Loucy (cell line): Measurements from ENCODE around the gene ELMO2.

Experiments
- CTCF ChIP-seq: fragments of 200-600 bp; sonication (generic); conservative IDR thresholded peaks from 2 replicates; pipeline ENCODE4 v1.5.1; 2014; ENCODE audit warnings: mild to moderate bottlenecking, antibody characterized with exemption, low read length
- EZH2phosphoT487 ChIP-seq: fragments of 200-600 bp; IDR thresholded peaks from 2 replicates; pipeline ENCODE4 v1.6.1; 2018; ENCODE audit warnings: antibody characterized with exemption, mild to moderate bottlenecking, moderate library complexity, borderline replicate concordance

- TF ChIP-seq CTCF = no peak
- TF ChIP-seq EZH2phosphoT487 = no peak
Measured at GRCh38 chr20:46455729-46456128, 49.3 kb upstream of the ELMO2 start.
